ENCODE results near the gene STKLD1. TPM values are rescaled to one million over a fixed set of nuclear protein-coding genes. Genes with fewer than 3 reads are reported as not detected.

Gene STKLD1
- total and polyA plus RNA-seq, 9 of the 15 experiments (the other 6 are each of a cell fraction or from before 2014, with no cell fraction given) = 0.10 to 0.65 (median 0.33) TPM; not detected in 2

- no peak for TF ChIP-seq USF2 (CRISPR knock-in tag; IDR thresholded peaks at IDR 0.05)
- TF ChIP-seq KDM2B (CRISPR knock-in tag; IDR thresholded peaks at IDR 0.05) = peak; percentile 43; the same call in 1 of the 2 replicates
- no peak for TF ChIP-seq ILF3 (IDR thresholded peaks at IDR 0.05; ENCODE audit: borderline replicate concordance)
- TF ChIP-seq FOXA3 (CRISPR knock-in tag; conservative IDR thresholded peaks at IDR 0.05 in 1 of 2, IDR thresholded peaks at IDR 0.05 in 1 of 2) = no peak
- TF ChIP-seq XRCC4 (IDR thresholded peaks at IDR 0.05; ENCODE audit: extremely low read depth, insufficient read depth, insufficient read length) = no peak
- TF ChIP-seq CTCF (IDR thresholded peaks at IDR 0.05 in 2 of 3, conservative IDR thresholded peaks at IDR 0.05 in 1 of 3; ENCODE audit: insufficient read depth in 2 of 3, low read depth in 1 of 3, low read length in 3 of 3) = 0 out of 6 replicates have a peak, but pooled peaks of 1 of the 3 experiments have one; percentile 16
- no peak for TF ChIP-seq ZNF398 (CRISPR knock-in tag; IDR thresholded peaks at IDR 0.05)
- TF ChIP-seq ZC3H8 (IDR thresholded peaks at IDR 0.05) = no peak
- TF ChIP-seq STAT5B (CRISPR knock-in tag; IDR thresholded peaks at IDR 0.05) = no peak
- TF ChIP-seq ZNF384 (IDR thresholded peaks at IDR 0.05; ENCODE audit: low read depth, low read length) = 0 out of 2 replicates have a peak, but pooled peaks have one; percentile 38
- no peak for TF ChIP-seq SMARCB1 (IDR thresholded peaks at IDR 0.05; ENCODE audit: insufficient read length, low read depth)
- TF ChIP-seq NFIC (IDR thresholded peaks at IDR 0.05) = no peak
- TF ChIP-seq CHD2 (IDR thresholded peaks at IDR 0.05; ENCODE audit: low read depth, low read length) = no peak
- no peak for TF ChIP-seq ZNF146 (CRISPR knock-in tag; IDR thresholded peaks at IDR 0.05; ENCODE audit: unreplicated experiment)
- no peak for TF ChIP-seq KLF1 (tag; IDR thresholded peaks at IDR 0.05)
- no peak for TF ChIP-seq ATF2 (CRISPR knock-in tag; IDR thresholded peaks at IDR 0.05)
- no peak for TF ChIP-seq CSDE1 (IDR thresholded peaks at IDR 0.05)
- peak in 1 of 2 experiments; percentile 11; a peak in 1 of 4 replicates for TF ChIP-seq NRF1 (conservative IDR thresholded peaks at IDR 0.05 in 1 of 2, IDR thresholded peaks at IDR 0.05 in 1 of 2)
- TF ChIP-seq PRDM10 (IDR thresholded peaks at IDR 0.05; ENCODE audit: partially characterized antibody) = peak; percentile 77
These were observed 28.6 kb upstream of the STKLD1 start (continued) for GRCh38 chr9:133347515-133347984.

Measured in K562 (cell line).